Measurements from ENCODE around the gene SLC26A5.
"Not testable (repeated sequence)": the region's sequence is repeated elsewhere in the genome, so short reads cannot be mapped to it uniquely, and the experiment has no call there.

Gene SLC26A5

GRCh38 chr7:103405789-103406613, 40.0 kb downstream of the SLC26A5 start:
- DNase-seq, result not testable (repeated sequence)

- DNase-seq, result not testable (repeated sequence)
These were observed 46.3 kb downstream of the SLC26A5 start for GRCh38 chr7:103399687-103400086.

- no peak for DNase-seq
These were observed 47.4 kb downstream of the SLC26A5 start for GRCh38 chr7:103398483-103399127.

- no peak for DNase-seq
These were observed 49.5 kb downstream of the SLC26A5 start for GRCh38 chr7:103396471-103396870.

- DNase-seq, result no peak
These were observed 50.9 kb downstream of the SLC26A5 start for GRCh38 chr7:103395071-103395470.

GRCh38 chr7:103394566-103394965, 51.4 kb downstream of the SLC26A5 start:
- DNase-seq, result no peak

- no peak for DNase-seq
These were observed 54.0 kb downstream of the SLC26A5 start for GRCh38 chr7:103391976-103392375.

GRCh38 chr7:103391150-103391549, 54.9 kb downstream of the SLC26A5 start:
- DNase-seq, result no peak

- DNase-seq, result no peak
These were observed 56.7 kb downstream of the SLC26A5 start for GRCh38 chr7:103389263-103389662.

- no peak for DNase-seq
These were observed 57.4 kb downstream of the SLC26A5 start for GRCh38 chr7:103388469-103389140.

- DNase-seq, result no peak
These were observed 58.8 kb downstream of the SLC26A5 start for GRCh38 chr7:103387242-103387641.

GRCh38 chr7:103382032-103382402, 64.0 kb downstream of the SLC26A5 start:
- no peak for DNase-seq

- DNase-seq, result no peak
These were observed 64.6 kb downstream of the SLC26A5 start for GRCh38 chr7:103381280-103382031.

- DNase-seq, result no peak
These were observed 65.4 kb downstream of the SLC26A5 start for GRCh38 chr7:103380395-103381191.

- no peak for DNase-seq
These were observed 66.6 kb downstream of the SLC26A5 start for GRCh38 chr7:103379270-103379975.

GRCh38 chr7:103373866-103374643, 72.0 kb downstream of the SLC26A5 start:
- DNase-seq, result peak; percentile 19

- no peak for DNase-seq
These were observed 76.6 kb downstream of the SLC26A5 start for GRCh38 chr7:103369432-103369831.

GRCh38 chr7:103349805-103350204, 96.2 kb downstream of the SLC26A5 start:
- DNase-seq, result no peak

- DNase-seq, result no peak
These were observed 97.0 kb downstream of the SLC26A5 start for GRCh38 chr7:103348959-103349358.

GRCh38 chr7:103348452-103348851, 97.6 kb downstream of the SLC26A5 start:
- no peak for DNase-seq
